A172 (cell line): Measurements from ENCODE around the gene CDKN1A. TPM values are rescaled to one million over a fixed set of nuclear protein-coding genes. Genes with fewer than 3 reads are reported as not detected.
"Not testable (repeated sequence)": the region's sequence is repeated elsewhere in the genome, so short reads cannot be mapped to it uniquely, and the experiment has no call there.

Experiments
- DNase-seq: peaks from one replicate; pipeline ENCODE4 v3.0.0-alpha.2; 2015; ENCODE audit warnings: low spot score
- total RNA-seq: library from RNA; depleted of rRNA; stranded (reverse); fragments of >200 nt; shearing (Covaris generic); gene quantifications from 2 replicates; pipeline ENCODE4 v1.2.3, GENCODE V29; 2014

Gene CDKN1A
- total RNA-seq, 1 experiment from 2014 or later, result 207 TPM

GRCh38 chr6:36695414-36695813 is 16.9 kb downstream of the CDKN1A start:
- no peak for DNase-seq

- DNase-seq, result no peak
Measured at GRCh38 chr6:36697481-36697903, 19.0 kb downstream of the CDKN1A start, which contains the start of gene RAB44. TSS of gene RAB44 (plus strand) at chr6:36697826. CDS start at chr6:36704236, 6,410 bp downstream.

- DNase-seq, result no peak
Measured at GRCh38 chr6:36698196-36698595, 19.7 kb downstream of the CDKN1A start.

DNA sequence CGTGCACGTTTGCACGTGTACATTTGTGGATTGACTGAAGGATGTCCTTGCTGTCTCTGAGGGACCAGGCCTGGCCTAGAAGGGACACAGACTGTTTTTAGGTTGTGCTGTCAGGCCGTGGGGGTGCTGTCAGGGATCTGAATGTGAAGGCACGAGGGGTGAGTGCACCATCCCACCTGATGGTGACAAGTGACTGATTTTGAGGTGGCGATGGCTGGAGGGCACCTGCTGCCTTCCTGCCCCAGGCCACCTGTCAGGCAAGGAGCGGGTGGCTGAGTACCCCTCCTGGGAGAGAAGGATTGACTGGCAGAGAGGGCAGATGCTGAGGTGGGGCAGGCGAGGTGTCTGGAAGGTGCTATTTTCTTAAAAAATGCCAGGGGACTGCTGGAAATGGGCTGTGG is 20.4 kb downstream of the CDKN1A start:
- no peak for DNase-seq

DNA sequence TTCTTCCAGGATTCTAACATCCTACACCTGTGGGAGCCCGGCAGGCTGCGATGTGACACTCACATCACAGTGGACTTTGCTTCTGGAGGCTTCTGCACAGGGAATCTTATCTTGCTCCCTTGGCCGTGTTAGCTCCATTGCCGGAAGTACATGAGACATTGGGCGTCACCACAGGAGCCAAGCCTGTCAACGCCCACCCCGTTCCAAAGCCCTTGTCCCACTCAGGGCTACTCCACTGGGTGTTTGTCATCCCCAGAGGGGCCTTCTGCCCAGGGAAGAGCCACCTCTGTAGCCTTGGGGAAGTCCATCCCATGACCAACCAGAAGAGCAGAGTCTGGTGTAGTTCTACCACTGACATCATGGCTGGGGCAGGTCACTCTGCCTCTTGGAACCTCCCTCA is 20.8 kb downstream of the CDKN1A start:
- no peak for DNase-seq

GRCh38 chr6:36700071-36700812 is 21.7 kb downstream of the CDKN1A start:
- DNase-seq, result no peak

DNA sequence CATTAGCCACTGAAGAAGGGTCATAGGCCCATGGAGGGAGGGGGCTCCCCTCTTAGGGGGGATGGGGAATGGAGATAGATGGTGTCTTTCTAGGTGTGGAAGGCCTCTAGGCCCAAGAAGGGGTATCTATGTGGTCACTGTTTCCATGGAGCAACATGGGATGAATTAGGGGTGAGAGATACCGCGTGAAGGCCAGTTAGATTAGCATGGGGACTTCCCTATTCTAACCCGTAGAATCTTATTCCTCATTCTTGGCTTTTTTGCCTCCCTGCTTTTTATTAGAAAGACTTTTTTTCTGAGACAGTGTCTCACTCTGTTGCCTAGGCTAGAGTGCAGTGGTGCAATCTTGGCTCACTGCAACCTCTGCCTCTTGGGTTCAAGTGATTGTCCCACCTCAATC is 22.3 kb downstream of the CDKN1A start:
- no peak for DNase-seq

DNA sequence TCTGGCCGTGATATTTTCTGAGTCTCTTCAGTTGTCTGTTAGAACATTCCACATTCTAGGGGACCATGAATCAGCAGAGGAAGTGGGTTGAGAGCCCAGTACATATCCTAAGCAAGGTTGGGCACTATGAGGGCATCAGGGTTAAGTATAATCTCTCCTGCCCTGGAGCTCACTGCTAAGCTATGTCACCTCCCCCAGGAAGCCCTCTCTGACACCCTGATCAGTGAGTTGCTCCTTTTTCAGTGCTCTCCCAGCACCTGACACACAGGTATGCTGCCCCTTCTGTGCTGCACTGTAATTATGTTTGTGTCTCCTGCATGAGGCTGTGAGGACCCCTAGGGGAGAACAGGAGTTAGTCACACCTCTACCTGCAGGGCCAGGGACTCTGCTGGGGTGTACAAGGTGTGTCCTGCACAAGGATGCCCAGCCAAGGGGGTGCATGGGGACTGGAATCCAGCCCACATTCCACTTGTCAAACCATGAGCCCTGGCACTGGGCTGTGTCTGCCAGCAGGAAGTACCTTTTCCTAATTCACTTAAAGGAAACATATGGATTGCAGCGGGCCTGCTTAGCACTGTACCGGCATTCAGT is 23.0 kb downstream of the CDKN1A start:
- DNase-seq, result peak; percentile 76

DNA sequence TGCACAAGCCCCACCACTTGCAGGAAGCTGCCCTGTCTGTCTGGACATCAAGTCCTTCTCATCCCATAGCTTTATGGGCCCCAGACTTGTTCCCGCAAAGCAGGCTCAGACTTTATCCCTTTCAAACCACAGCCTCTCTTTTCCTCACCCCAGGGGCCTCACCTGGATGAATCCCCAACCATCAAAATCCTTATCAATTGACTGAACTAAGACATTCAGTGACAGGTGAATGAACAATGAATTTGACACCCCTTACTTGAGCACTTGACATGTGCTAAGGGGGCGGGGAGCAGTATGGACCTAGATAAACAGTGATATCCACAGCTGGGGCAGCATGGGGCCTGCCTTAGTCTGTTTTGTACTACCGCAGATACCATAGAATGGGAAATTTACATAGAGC is 24.1 kb downstream of the CDKN1A start:
- no peak for DNase-seq

DNA sequence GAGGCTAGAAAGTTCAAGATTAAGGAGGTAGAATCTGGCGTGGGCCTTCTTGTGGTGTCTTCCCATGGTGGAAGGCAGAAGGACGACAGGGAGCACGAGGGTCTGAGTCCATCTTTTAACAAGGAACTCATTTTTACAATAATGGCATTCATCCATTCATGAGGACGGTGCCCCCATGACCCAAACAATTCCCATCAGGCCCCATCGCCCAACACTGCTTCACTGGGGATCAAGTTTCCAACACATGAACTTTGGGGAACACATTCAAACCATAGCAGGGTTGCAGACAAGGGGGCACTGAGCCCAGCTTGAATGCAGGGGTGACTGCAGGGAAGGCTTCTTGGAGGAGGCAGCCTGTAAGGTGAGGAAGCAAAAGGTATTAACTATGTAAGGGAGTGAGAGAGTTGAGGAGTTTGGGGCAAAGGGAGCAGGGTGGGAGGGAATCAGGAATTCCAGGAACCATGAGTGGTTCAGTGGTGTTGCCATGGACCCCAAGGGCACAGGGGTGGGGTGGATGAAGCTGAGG is 24.6 kb downstream of the CDKN1A start:
- DNase-seq, result no peak

GRCh38 chr6:36703982-36704381 is 25.5 kb downstream of the CDKN1A start:
- no peak for DNase-seq

DNA sequence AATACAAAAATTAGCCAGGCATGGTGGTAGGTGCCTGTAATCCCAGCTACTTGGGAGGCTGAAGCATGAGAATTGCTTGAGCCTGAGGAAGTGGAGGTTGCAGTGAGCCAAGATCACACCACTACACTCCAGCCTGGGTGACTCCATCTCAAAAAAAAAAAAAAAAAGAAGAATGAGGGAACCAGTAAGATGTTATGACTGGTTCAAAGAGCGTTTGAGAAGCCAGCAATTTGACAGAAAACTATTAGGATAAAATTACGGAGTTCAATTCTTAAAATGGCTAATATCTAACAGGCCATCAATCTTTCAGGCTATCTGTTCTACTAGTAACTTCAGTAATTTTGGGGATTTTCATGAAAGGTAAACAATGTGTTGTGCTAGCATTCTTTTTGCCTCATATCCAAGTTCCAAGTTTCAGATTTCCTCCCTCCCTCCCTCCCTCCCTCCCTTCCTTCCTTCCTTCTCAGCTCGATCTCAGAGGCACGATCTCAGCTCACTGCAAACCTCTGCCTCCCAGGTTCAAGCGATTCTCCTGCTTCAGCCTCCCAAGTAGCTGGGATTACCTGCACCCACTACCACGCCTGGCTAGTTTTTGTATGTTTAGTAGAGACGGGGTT is 26.6 kb downstream of the CDKN1A start:
- not testable (repeated sequence) for DNase-seq

DNA sequence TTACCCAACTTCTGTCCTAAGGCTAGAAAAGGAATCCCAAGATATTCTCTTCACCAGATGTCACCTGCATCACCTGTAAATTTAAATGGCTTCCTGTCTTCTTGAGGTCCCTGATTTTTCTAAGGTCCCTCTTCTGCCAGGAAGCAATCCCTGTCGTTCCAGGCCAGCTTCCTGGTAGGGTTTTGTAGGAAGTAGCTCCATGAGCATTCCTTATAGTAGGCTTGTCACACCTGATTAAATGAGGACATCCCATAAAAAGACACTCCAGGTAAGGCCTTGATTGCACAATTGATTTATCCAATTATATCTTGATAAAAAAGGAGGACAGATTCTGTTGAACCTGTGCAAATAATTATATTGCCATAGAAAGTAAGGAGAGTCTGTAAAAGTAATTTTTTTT is 27.8 kb downstream of the CDKN1A start:
- DNase-seq, result no peak

DNA sequence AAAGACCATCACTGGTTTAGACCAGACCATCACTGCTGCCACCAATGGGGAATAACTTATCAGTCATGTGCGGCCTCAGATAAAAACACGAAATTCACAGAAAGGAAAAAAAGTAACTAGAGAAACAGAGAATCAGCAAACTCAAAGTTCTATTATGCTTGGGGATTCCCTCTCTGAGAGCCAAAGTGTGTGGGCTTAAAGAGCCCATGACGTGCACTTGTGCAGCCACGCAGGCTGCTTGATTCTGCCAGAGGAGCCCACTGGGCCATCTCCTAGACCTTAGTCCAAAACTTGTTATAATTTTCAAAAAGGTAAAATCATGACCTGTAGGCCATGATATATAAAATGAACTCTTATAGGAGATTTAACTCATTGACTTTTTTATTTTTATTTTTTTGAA is 34.3 kb downstream of the CDKN1A start:
- DNase-seq, result no peak

GRCh38 chr6:36713846-36714245 is 35.3 kb downstream of the CDKN1A start:
- no peak for DNase-seq

GRCh38 chr6:36714511-36714910 is 36.0 kb downstream of the CDKN1A start:
- DNase-seq, result no peak

- no peak for DNase-seq
Measured at GRCh38 chr6:36715469-36715868, 37.0 kb downstream of the CDKN1A start.

- DNase-seq, result no peak
Measured at GRCh38 chr6:36716476-36717093, 38.1 kb downstream of the CDKN1A start.

GRCh38 chr6:36717231-36717825 is 38.8 kb downstream of the CDKN1A start:
- DNase-seq, result no peak

DNA sequence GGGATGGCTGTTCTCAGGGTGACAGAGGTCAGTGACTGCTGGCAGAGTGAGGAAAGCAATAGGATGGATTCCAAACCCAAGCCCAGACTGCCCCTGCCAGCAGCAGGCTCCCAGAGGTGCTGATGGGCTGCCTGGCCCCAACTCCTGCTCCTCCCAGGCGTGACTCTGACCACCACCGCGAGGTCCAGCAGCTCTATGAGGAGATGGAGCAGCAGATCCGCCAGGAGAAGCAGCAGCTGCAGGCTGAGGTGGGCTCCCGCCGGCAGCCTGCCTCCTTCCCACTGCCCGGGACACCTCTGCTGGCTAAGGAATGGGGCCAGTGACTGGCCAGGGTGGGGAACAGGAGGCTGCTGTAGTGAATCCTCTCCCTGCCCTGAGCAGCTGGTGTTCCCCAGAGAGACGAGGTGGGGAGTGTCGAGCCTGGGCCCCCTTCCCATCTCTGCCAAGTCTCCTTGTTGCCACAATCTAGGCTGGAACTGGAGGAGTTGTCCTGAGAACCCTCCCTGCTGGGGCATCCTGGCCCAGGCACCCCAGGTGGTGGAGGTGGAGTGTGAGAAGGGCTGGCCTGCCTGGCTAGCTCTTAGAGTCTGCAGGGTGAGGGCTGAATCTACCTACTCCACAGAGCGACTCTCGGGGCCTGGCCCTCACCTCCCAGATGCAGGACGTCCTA is 39.5 kb downstream of the CDKN1A start:
- DNase-seq, result no peak

DNA sequence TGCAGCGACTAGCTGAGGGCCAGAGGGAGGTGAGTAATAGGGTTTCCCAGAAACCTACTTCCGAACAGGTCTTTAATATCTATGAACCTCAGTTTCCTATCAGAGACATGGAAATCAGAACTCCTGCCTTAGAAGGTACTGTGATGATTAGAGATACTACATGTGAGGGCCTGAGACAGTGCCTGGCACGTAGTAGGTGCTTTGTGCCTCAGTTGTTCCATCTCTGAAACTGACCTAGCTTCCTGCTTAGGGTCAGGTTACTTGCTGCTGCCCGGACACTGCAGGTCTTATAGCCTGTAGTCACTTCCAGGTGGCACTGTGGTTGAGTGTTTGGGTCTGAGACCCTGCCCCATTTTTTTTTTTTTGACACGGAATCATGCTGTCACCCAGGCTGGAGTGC is 40.0 kb downstream of the CDKN1A start:
- no peak for DNase-seq
